ENCODE results near the gene SACM1L. TPM values are rescaled to one million over a fixed set of nuclear protein-coding genes. Genes with fewer than 3 reads are reported as not detected.

The SACM1L gene
- total RNA-seq, 1 experiment from 2014 or later, result 30.1 TPM

DNA sequence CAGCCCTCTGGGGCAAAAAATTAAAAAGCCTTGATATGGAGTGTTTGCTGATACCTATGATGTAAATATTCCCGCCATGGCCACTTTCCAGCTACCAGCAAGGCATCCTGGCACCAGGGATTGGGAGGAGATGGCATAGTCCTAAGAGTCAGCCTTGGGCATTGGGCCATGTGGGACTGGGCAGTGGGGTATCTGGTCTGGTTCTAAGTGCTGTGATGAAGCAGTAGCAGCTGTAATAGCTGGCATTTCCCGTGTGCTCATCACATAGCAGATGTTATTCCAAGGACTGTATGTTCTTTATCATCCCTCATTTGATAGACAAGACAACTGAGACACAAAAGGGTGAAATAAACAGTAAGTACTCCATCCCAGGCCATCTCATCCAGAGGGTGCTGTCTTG, 6.9 kb upstream of the SACM1L start:
- no TSS peak for BruUV-seq (replicated peaks)
- Histone ChIP-seq H3K4me3 (ENCODE audit: low read length) (no peak overlapping the region), H3K9ac (ENCODE audit: low read length) (no peak overlapping the region), H2AFZ (ENCODE audit: low read length) (no peak overlapping the region), H4K20me1 (ENCODE audit: low read length) (no peaks in the 10 kb centered on the region), H3F3A (ENCODE audit: low read length, unreplicated experiment) (no peaks in the 10 kb centered on the region), H3K4me1 (ENCODE audit: insufficient read depth, low read length) (peaks cover 4% of the 10 kb centered on the region; the same call in 1 of the 2 replicates), H3K27me3 (ENCODE audit: low read length) (no peaks in the 10 kb centered on the region), H3K79me2 (ENCODE audit: low read length) (no peaks in the 10 kb centered on the region), H3K4me2 (ENCODE audit: low read length) (no peak overlapping the region), H3K9me2 (replicated peaks; ENCODE audit: low read length) (no peaks in the 10 kb centered on the region), H3K36me3 (ENCODE audit: low read depth, low read length) (peaks cover 38% of the 10 kb centered on the region), H3K9me3 (ENCODE audit: low read length) (no peaks in the 10 kb centered on the region), H3K27ac (ENCODE audit: low read length) (no peak overlapping the region)
- intact Hi-C loops (cut with micrococcal nuclease), result no loop called here
- ChIA-PET POLR2A (ENCODE audit: unreplicated experiment) (no interaction called here), CTCF (no interaction called here)
- DNase-seq (no peak), ATAC-seq (no peak)
- TF ChIP-seq EZH2 (IDR thresholded peaks at IDR 0.05; ENCODE audit: low read length, unreplicated experiment) (no peak), EZH2phosphoT487 (IDR thresholded peaks at IDR 0.05; ENCODE audit: borderline replicate concordance, low read length) (no peak)
- TF ChIP-seq, protein P1, sequence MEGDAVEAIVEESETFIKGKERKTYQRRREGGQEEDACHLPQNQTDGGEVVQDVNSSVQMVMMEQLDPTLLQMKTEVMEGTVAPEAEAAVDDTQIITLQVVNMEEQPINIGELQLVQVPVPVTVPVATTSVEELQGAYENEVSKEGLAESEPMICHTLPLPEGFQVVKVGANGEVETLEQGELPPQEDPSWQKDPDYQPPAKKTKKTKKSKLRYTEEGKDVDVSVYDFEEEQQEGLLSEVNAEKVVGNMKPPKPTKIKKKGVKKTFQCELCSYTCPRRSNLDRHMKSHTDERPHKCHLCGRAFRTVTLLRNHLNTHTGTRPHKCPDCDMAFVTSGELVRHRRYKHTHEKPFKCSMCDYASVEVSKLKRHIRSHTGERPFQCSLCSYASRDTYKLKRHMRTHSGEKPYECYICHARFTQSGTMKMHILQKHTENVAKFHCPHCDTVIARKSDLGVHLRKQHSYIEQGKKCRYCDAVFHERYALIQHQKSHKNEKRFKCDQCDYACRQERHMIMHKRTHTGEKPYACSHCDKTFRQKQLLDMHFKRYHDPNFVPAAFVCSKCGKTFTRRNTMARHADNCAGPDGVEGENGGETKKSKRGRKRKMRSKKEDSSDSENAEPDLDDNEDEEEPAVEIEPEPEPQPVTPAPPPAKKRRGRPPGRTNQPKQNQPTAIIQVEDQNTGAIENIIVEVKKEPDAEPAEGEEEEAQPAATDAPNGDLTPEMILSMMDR (conservative IDR thresholded peaks at IDR 0.05; ENCODE audit: low read depth, low read length), result no peak

DNA sequence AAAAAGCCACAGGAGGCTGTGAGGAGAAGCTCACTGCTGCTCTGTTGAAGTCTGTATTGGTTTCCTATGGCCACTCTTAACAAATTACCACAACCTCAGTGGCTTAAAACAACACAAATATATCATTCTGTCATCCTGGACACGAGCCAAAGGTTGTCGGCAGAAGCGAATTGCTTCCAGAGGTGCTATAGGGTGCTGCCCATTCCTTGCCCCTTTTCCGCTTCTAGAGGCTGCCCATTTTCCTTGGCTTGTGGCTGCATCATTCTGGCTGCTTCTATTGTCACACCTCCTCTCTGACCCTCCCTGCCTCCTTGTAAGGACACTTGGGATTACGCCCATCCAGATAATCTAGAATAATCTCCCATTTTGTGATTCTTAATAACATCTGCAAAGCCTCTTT, 6.4 kb upstream of the SACM1L start:
- no peaks in the 10 kb centered on the region for H3F3A ChIP-seq (ENCODE audit: low read length, unreplicated experiment)
- H3K9ac ChIP-seq (ENCODE audit: low read length), result no peak overlapping the region
- no peaks in the 10 kb centered on the region for H3K79me2 ChIP-seq (ENCODE audit: low read length)
- no peaks in the 10 kb centered on the region for H3K9me2 ChIP-seq (replicated peaks; ENCODE audit: low read length)
- no peaks in the 10 kb centered on the region for H3K27me3 ChIP-seq (ENCODE audit: low read length)
- intact Hi-C loops (cut with micrococcal nuclease), result no loop called here
- H3K27ac ChIP-seq (ENCODE audit: low read length), result no peak overlapping the region
- ATAC-seq, result no peak
- H3K36me3 ChIP-seq (ENCODE audit: low read depth, low read length), result peaks cover 34% of the 10 kb centered on the region
- BruUV-seq (replicated peaks), result no TSS peak
- H3K4me1 ChIP-seq (ENCODE audit: insufficient read depth, low read length), result no peaks in the 10 kb centered on the region
- ChIA-PET POLR2A (ENCODE audit: unreplicated experiment) (no interaction called here), CTCF (no interaction called here)
- no peak for DNase-seq
- H3K4me2 ChIP-seq (ENCODE audit: low read length), result no peak overlapping the region
- no peak overlapping the region for H3K4me3 ChIP-seq (ENCODE audit: low read length)
- H2AFZ ChIP-seq (ENCODE audit: low read length), result no peak overlapping the region
- TF ChIP-seq EZH2 (IDR thresholded peaks at IDR 0.05; ENCODE audit: low read length, unreplicated experiment) (no peak), EZH2phosphoT487 (IDR thresholded peaks at IDR 0.05; ENCODE audit: borderline replicate concordance, low read length) (no peak)
- TF ChIP-seq, protein P1 (conservative IDR thresholded peaks at IDR 0.05; ENCODE audit: low read depth, low read length), result no peak
- H3K9me3 ChIP-seq (ENCODE audit: low read length), result no peaks in the 10 kb centered on the region
- no peaks in the 10 kb centered on the region for H4K20me1 ChIP-seq (ENCODE audit: low read length)

DNA sequence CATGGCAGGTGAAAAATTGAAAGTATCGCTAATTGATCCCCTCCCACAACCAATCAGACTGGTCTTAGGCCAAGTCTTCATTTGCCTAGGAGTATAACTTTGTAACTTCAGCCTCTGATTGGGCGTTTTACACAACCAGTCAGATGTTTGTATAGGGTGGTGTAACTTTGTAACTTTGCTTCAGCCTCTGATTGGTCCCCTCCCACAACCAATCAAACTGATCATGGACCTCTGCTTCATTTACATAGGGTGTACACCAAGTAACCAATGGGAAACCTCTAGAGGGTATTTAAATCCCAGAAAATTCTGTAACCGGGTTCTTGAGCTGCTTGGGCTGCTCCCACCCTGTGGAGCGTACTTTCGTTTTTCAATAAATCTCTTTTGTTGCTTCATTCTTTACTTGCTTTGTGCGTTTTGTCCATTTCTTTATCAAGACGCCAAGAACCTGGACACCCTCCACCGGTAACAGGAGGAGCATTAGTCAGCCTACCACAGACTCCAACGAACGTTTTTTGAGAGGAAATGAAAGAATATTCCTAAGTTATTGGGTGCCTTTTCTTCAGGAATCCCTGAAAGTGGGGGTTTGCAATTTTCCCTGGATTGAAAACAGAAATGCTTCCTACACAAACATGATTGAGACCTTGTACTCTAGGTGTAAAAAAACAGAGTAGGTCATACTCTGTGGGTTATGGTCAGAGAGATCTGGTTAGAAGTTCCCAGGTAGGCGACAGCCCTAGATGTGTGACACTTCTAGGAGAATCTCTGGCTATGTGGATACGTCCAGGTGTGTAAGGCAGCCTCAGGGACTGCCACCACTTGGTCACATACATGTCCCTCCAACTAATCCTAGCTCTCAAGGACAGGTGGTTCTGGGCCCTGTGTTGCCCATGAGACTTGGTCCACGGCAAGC, 5.5 kb upstream of the SACM1L start:
- no peaks in the 10 kb centered on the region for H3K9me3 ChIP-seq (ENCODE audit: low read length)
- no TSS peak for BruUV-seq (replicated peaks)
- no peak for ATAC-seq

More for the DNA sequence above, 5.5 kb upstream of the SACM1L start:
- H3K9me2 ChIP-seq (replicated peaks; ENCODE audit: low read length), result no peaks in the 10 kb centered on the region
- no peak overlapping the region for H3K4me3 ChIP-seq (ENCODE audit: low read length)
- H3K4me2 ChIP-seq (ENCODE audit: low read length), result no peak overlapping the region
- peaks cover 25% of the 10 kb centered on the region for H3K36me3 ChIP-seq (ENCODE audit: low read depth, low read length)
- no peak overlapping the region for H3K27ac ChIP-seq (ENCODE audit: low read length)
- no peaks in the 10 kb centered on the region for H4K20me1 ChIP-seq (ENCODE audit: low read length)
- H3K27me3 ChIP-seq (ENCODE audit: low read length), result no peaks in the 10 kb centered on the region
- H2AFZ ChIP-seq (ENCODE audit: low read length), result no peak overlapping the region
- POLR2A ChIA-PET (ENCODE audit: unreplicated experiment), result no interaction called here
- no peaks in the 10 kb centered on the region for H3F3A ChIP-seq (ENCODE audit: low read length, unreplicated experiment)
- intact Hi-C loops (cut with micrococcal nuclease), result no loop called here
- CTCF ChIA-PET, result no interaction called here
- TF ChIP-seq EZH2phosphoT487 (IDR thresholded peaks at IDR 0.05; ENCODE audit: borderline replicate concordance, low read length), result no peak
- no peak for TF ChIP-seq EZH2 (IDR thresholded peaks at IDR 0.05; ENCODE audit: low read length, unreplicated experiment)
- TF ChIP-seq, protein P1 (conservative IDR thresholded peaks at IDR 0.05; ENCODE audit: low read depth, low read length), result no peak
- no peaks in the 10 kb centered on the region for H3K4me1 ChIP-seq (ENCODE audit: insufficient read depth, low read length)
- no peaks in the 10 kb centered on the region for H3K79me2 ChIP-seq (ENCODE audit: low read length)
- H3K9ac ChIP-seq (ENCODE audit: low read length), result no peak overlapping the region
- no peak for DNase-seq
